GM20000 (cell line): ENCODE results near the gene C11orf71.

Experiments
- DNase-seq: peaks from one replicate; pipeline ENCODE4 v3.0.0; 2012; ENCODE audit warnings: low spot score
- CTCF ChIP-seq: IDR thresholded peaks from 2 replicates; pipeline ENCODE4 v1.5.1; 2012; ENCODE audit warnings: mild to moderate bottlenecking, control low read depth; ENCODE audit errors: extremely low read depth, missing control alignments

C11orf71 gene

DNA sequence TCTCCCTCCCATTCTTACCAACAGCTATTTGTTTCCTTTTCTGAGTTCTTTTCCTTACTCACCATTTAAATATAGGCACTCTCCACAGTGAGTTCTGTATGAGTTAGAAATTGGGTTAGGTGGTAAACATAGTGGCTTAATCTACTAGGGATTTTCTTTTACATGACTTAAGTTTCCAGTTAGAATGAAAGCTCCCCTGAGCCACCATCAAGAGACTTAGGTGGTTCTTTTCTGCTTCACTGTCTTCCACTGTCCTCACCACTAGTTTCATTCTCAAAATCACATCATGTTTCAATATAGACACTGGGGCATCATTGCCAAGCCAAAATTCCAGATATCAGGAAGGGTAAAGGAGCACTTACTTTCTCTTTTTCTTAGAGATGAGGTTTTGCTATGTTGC lies 30.0 kb upstream of the C11orf71 start:
- no peak for DNase-seq
- no peak for TF ChIP-seq CTCF

DNA sequence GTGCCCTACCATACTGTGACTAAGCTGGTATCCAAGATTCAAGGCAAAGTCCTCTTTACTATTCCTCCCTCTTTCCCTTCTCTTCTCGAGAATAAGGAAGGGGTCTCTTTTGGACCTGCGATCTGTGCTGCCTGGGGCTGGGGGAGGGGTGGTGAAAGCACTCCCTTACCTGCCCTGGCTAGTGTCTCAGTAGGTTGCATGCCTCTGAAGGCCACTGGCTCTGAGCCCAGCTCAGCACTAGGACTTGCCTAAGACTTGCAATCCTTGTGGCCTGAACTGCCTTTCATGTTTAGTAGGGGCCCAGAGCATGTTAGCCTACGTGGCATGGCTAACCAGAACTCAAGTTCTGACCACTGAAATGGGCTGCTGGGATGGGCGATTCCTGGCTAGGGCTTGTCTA lies 26.0 kb upstream of the C11orf71 start:
- DNase-seq, result no peak
- TF ChIP-seq CTCF, result no peak

DNA sequence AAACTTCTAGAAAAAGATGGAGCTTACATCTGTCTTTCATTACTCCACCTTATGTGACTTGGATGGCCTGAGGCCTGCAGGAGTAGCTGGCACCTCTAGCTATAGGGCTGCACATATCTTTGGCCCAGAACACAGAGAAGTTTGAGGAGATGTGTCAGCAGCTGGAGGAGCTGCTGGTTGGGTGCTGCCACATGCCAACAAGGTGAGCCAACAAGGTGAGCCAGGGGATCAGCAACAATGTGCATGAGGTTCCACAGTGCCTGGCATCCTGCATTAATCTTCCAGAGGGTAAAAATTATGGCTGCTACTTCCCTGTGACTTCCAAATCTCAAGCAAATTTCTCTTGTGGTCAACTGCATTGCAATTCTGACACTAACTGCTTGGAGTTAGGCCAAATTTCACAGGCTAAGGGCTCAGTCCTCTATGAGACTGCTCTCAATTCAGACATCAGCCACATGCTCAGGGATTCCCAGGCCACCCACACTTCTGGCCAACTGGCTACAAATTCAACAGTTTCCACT lies 16.2 kb upstream of the C11orf71 start:
- TF ChIP-seq CTCF, result no peak
- no peak for DNase-seq

GRCh38 chr11:114413958-114414357 lies 13.6 kb upstream of the C11orf71 start:
- TF ChIP-seq CTCF, result no peak
- no peak for DNase-seq

GRCh38 chr11:114412946-114413345 lies 12.6 kb upstream of the C11orf71 start:
- no peak for TF ChIP-seq CTCF
- no peak for DNase-seq

- no peak for DNase-seq
- no peak for TF ChIP-seq CTCF
Measured at GRCh38 chr11:114401311-114401710, 1.0 kb upstream of the C11orf71 start.

DNA sequence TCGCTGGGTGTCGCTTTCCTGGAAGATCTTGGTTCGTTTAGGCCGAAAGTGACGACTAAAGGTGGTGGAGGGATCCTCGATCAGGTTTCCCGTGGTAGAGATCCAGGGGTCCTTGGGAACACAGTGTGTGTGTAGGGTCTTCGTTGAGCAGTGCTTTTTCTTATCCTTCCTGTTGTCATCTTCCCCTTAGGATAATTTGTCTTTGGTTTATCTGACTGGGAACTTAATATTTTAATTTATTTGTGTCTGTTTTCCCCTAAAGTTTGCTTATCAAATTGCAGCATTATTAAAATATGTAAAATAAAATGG lies 558 bp upstream of the C11orf71 start:
- DNase-seq, result no peak
- no peak for TF ChIP-seq CTCF
